Activated CD4-positive, alpha-beta T cell treated with anti-CD3 and anti-CD28 coated beads for 36 hours (primary cell): ENCODE measurements around the gene BCL2L11. TPM values are rescaled to one million over a fixed set of nuclear protein-coding genes. Genes with fewer than 3 reads are reported as not detected.
"Not testable (repeated sequence)": the region's sequence is repeated elsewhere in the genome, so short reads cannot be mapped to it uniquely, and the experiment has no call there.

Experiments
- ATAC-seq: fragments of 200-7000 bp; cut with Tn5 transposase; one replicate; pipeline ENCODE4 v1.10.0; 2021; ENCODE audit warnings: mild to moderate bottlenecking, moderate library complexity
- CTCF ChIA-PET: fragments of 350-600 bp; sonication (Branson Sonifier 250); formaldehyde crosslinking; loops from one replicate; lab custom pipeline; 2021; ENCODE audit warnings: antibody characterized with exemption; lab: Charles Lee
- POLR2A ChIA-PET: fragments of 350-600 bp; sonication (Branson Sonifier 250); formaldehyde crosslinking; loops from one replicate; lab custom pipeline; 2021; ENCODE audit warnings: antibody characterized with exemption, inconsistent platforms; lab: Charles Lee
- DNase-seq: peaks from one replicate; pipeline ENCODE4 v3.0.0-alpha.2; 2020
- H3K27ac Mint-ChIP-seq: one replicate; pipeline ENCODE4 v1.8.0; 2021; ENCODE audit warnings: mixed read lengths
- H3K27me3 Mint-ChIP-seq: one replicate; pipeline ENCODE4 v1.8.0; 2021; ENCODE audit warnings: mixed read lengths
- H3K36me3 Mint-ChIP-seq: one replicate; pipeline ENCODE4 v1.8.0; 2021; ENCODE audit warnings: low read depth, mixed read lengths
- H3K4me1 Mint-ChIP-seq: one replicate; pipeline ENCODE4 v1.8.0; 2021; ENCODE audit warnings: mixed read lengths
- H3K4me3 Mint-ChIP-seq: one replicate; pipeline ENCODE4 v1.8.0; 2021; ENCODE audit warnings: mild to moderate bottlenecking, moderate library complexity, mixed read lengths
- H3K9me3 Mint-ChIP-seq: one replicate; pipeline ENCODE4 v1.8.0; 2021; ENCODE audit warnings: low read depth, mixed read lengths
- intact Hi-C, 2 experiments: fragments of 100-400 bp; cut with DNase I in 1 of 2; cut with micrococcal nuclease in 1 of 2; formaldehyde crosslinking; loops; one replicate each; pipeline versions ENCODE4 v1.14.2 to v1.15.1; 2022 to 2024; cut with DNase I, micrococcal nuclease
- total RNA-seq, 2 experiments: library from RNA; stranded (reverse); gene quantifications; one replicate each; pipeline ENCODE4 v1.2.3, GENCODE V29; 2021

The BCL2L11 gene, protein sequence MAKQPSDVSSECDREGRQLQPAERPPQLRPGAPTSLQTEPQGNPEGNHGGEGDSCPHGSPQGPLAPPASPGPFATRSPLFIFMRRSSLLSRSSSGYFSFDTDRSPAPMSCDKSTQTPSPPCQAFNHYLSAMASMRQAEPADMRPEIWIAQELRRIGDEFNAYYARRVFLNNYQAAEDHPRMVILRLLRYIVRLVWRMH
- total RNA-seq, result 10 to 100 TPM; 18.2 to 28.6 TPM

DNA sequence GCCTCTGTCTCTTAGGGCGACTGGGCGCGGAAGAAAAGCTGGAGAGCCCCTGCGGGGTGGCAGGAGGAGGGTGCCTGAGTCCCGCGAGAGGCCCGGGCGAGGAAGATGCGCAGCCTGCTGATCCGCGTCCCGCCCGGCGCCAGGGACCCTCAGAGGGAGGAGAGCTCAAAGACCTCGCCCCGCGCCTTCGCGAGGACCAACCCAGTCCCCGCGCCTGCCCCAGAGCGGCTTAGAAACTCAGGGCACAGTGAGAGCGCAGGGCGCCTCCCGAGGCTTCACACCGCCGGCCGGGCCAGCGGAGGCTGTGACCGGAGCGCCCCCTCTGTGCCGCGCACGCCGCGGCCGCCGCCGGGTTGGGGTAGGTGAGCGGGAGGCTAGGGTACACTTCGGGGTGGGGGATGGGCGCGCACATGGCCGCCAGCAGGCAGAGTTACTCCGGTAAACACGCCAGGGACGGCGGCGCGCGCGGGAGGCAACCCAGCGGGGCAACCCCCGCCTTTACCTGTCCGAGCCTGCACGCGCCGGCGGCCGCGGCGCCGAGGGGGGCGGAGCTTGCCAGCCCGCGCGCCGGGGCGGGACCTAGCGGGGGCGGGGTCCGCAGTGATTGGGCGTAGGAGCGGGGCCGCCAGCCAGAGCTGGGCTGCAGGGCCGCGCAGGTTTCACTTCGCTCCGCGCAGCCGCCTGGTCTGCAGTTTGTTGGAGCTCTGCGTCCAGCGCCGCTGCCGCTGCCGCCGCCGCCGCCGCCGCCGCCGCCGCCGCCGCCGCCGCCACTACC lies at the start of gene BCL2L11:
Gene BCL2L11 (plus strand): TSS at position 662 of the 775 bp plus-strand sequence. CDS start 2,832 bp downstream, outside the sequence.
- CTCF ChIA-PET, result interaction anchor here (0.6 to 1.1 kb wide), 3 partner anchors 21 to 309 kb away, joined by 3 read pairs; no protein-coding TSS in a partner anchor
- POLR2A ChIA-PET, result interaction anchor here (0.5 to 1.1 kb wide), 7 partner anchors 9 to 1105 kb away, joined by 3 to 4 read pairs (median 3); no protein-coding TSS in a partner anchor
- Mint-ChIP-seq H3K27me3 (peaks cover 18% of the 10 kb centered on the region), H3K27ac (peak within 1 kb of the TSS; percentile 85), H3K9me3 (no peaks in the 10 kb centered on the region), H3K36me3 (peaks cover 26% of the 10 kb centered on the region), H3K4me1 (peaks cover 60% of the 10 kb centered on the region), H3K4me3 (peak within 1 kb of the TSS; percentile 90)
- peak; percentile 93 for DNase-seq
- intact Hi-C loops, result loop anchor here (1.0 to 5.0 kb wide), 3 partner anchors 47 to 934 kb away; partner anchors contain the start of gene BUB1 (in 1 of the 2)
- ATAC-seq, result peak; percentile 67

DNA sequence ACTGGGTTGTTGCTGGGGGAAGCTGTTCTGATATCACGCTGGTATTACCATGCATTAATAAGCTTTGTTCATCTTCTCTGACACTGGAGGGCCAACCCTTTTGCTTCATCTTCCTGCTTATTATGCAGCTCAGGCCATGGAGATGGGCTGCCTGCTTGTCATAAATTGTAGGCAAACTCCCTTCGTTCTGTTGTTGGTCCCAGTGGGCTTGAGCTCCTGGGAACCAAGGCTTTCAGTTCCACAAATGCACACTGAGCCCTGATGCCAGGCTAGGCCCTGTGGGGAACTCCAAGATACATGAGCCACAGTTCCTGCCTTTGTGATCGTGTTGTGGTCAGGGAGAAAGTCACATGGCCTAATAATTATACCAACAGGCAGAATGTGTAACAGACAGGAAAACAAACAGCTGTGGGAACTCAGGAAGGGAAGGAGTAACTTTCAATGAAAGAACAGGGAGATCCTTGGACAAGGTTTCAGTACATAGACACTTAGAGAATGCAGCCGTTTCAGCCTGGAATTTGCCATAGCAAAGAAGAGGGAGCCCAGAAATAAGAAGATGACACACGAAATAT lies 49.0 kb upstream of the BCL2L11 start:
- H3K9me3 Mint-ChIP-seq, result peaks cover 17% of the 10 kb centered on the region
- intact Hi-C loops, result no loop called here
- ATAC-seq (no peak), DNase-seq (no peak)
- no peak overlapping the region for H3K27ac Mint-ChIP-seq
- H3K4me3 Mint-ChIP-seq, result no peak overlapping the region
- no peaks in the 10 kb centered on the region for H3K4me1 Mint-ChIP-seq
- POLR2A ChIA-PET, result no interaction called here
- CTCF ChIA-PET, result no interaction called here
- peaks cover 32% of the 10 kb centered on the region for H3K27me3 Mint-ChIP-seq
- no peaks in the 10 kb centered on the region for H3K36me3 Mint-ChIP-seq

DNA sequence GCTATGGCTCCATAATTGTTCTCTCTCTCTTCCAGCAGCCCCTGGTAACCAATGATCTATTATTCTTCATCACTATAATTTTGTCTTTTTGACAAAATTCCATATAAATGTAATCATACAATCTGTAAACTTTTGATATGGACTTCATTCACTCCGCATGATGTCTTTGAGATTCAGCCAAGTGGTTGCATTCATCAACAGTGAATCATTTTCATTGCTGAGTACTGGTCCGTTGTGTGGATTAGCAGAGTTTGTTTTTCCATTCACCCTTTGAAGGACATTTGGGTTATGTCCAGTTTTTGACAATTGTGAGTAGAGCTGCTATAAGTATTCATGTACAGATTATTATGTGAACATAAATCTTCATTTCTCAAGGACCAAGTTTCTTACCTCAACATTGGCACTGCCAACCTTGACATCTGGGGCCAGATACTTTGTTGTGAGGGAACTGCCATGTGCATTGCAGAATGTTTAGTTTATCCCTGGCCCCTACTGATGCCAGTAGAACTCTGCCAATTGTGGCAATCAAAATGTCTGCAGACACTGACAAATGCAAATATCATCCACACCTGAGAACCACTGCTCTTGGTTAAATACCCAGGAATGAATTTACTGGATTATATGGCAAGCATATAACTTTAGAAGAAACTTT lies 48.4 kb upstream of the BCL2L11 start:
- DNase-seq (no peak), ATAC-seq (no peak)
- H3K4me1 Mint-ChIP-seq, result no peaks in the 10 kb centered on the region
- H3K36me3 Mint-ChIP-seq, result no peaks in the 10 kb centered on the region
- peaks cover 34% of the 10 kb centered on the region for H3K27me3 Mint-ChIP-seq
- intact Hi-C loops, result no loop called here
- POLR2A ChIA-PET, result no interaction called here
- H3K4me3 Mint-ChIP-seq, result no peak overlapping the region
- CTCF ChIA-PET, result interaction anchor here (1.1 kb wide), 1 partner anchor 97 kb away, joined by 4 read pairs; no protein-coding TSS in a partner anchor
- peaks cover 19% of the 10 kb centered on the region for H3K9me3 Mint-ChIP-seq
- no peak overlapping the region for H3K27ac Mint-ChIP-seq

DNA sequence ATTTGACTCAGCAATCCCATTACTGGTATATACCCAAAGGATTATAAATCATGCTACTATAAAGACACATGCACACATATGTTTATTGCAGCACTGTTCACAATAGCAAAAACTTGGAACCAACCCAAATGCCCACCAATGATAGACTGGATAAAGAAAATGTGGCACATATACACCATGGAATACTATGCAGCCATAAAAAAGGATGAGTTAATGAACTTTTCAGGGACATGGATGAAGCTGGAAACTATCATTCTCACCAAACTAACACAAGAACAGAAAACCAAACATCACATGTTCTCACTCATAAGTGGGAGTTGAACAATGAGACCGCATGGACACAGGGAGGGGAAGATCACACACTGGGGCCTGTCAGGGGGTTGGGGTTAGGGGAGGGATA lies 38.1 kb upstream of the BCL2L11 start:
- peaks cover 73% of the 10 kb centered on the region for H3K27me3 Mint-ChIP-seq
- H3K27ac Mint-ChIP-seq, POLR2A ChIA-PET, H3K4me3 Mint-ChIP-seq, H3K4me1 Mint-ChIP-seq, intact Hi-C loops, H3K9me3 Mint-ChIP-seq, H3K36me3 Mint-ChIP-seq, ATAC-seq, DNase-seq: not testable (repeated sequence)
- CTCF ChIA-PET, result interaction anchor here (0.7 kb wide), 1 partner anchor 148 kb away, joined by 3 read pairs; no protein-coding TSS in a partner anchor

DNA sequence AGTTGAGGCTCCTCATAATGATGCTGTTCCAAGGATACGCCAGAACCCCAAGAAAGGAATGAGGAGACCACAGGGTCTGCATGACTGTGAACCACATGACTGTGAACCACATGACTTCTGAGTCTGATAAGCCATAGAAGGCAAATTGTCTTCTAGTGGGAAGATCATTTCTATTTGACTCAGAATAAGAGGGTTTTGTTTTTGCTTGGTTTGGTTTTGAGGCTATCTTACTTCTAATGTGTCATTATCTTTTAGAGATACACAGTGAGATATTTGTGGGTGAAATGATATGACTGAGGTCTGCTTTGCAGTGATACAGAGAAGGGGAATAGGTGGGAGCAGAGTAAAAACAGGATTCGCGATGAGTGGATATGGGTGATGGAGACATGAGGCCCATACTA lies 28.9 kb upstream of the BCL2L11 start:
- DNase-seq (peak; percentile 42), ATAC-seq (peak; percentile 98)
- no peaks in the 10 kb centered on the region for H3K36me3 Mint-ChIP-seq
- H3K27me3 Mint-ChIP-seq, result peaks cover 50% of the 10 kb centered on the region
- H3K4me3 Mint-ChIP-seq, result no peak overlapping the region
- H3K27ac Mint-ChIP-seq, result no peak overlapping the region
- H3K4me1 Mint-ChIP-seq, result peaks cover 16% of the 10 kb centered on the region
- CTCF ChIA-PET, result interaction anchor here (0.7 to 0.9 kb wide), 2 partner anchors 19 to 67 kb away, joined by 3 read pairs; no protein-coding TSS in a partner anchor
- POLR2A ChIA-PET, result no interaction called here
- intact Hi-C loops, result loop anchor here (1.0 to 5.0 kb wide), 8 partner anchors 8 to 233 kb away; no protein-coding TSS in a partner anchor
- no peaks in the 10 kb centered on the region for H3K9me3 Mint-ChIP-seq

DNA sequence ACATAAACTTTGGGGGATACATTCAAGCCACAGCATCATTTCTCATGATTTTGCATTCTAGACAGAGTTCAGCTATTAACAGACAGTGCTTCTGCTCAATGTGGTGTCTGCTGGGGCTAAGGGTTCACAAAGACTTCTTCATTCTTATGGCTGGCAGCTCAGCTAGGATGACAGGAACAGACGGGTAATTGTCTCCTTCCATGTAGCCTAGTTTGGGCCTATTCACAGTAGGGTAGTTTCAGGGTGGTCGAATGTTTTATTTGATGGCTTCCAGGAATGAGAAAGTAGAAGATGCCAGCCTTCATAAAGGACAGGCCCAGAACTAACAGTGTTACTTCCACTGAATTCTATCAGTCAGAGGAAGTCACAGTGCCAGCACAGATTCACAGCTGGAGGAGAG lies 26.0 kb upstream of the BCL2L11 start:
- peaks cover 16% of the 10 kb centered on the region for H3K4me1 Mint-ChIP-seq
- ChIA-PET POLR2A (no interaction called here), CTCF (interaction anchor here (0.7 to 1.1 kb wide), 3 partner anchors 15 to 334 kb away, joined by 3 to 5 read pairs (median 3); no protein-coding TSS in a partner anchor)
- peaks cover 49% of the 10 kb centered on the region for H3K27me3 Mint-ChIP-seq
- no peak overlapping the region for H3K4me3 Mint-ChIP-seq
- ATAC-seq (no peak), DNase-seq (no peak)
- intact Hi-C loops, result loop anchor here in 1 of 2 experiments (5.0 kb wide), 1 partner anchor 227 kb away; no protein-coding TSS in a partner anchor
- H3K9me3 Mint-ChIP-seq, result no peaks in the 10 kb centered on the region
- no peak overlapping the region for H3K27ac Mint-ChIP-seq
- H3K36me3 Mint-ChIP-seq, result no peaks in the 10 kb centered on the region

DNA sequence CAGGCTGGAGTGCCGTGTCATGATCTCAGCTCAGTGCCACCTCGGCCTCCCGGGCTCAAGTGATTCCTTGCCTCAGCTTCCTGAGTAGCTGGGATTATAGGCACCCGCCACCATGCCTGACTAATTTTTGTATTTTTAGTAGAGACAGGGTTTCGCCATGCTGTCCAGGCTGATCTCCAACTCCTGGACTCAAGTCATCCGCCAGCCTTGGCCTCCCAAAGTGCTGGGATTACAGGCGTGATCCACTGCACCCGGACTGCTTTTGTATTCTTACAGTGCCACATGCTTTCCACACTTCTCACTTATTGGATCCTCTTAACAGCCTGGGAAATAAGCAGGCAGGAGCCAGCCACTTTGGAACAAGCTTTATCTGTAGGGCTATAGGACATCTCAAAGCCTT lies 25.3 kb upstream of the BCL2L11 start:
- no peak overlapping the region for H3K27ac Mint-ChIP-seq
- peaks cover 45% of the 10 kb centered on the region for H3K27me3 Mint-ChIP-seq

DNA sequence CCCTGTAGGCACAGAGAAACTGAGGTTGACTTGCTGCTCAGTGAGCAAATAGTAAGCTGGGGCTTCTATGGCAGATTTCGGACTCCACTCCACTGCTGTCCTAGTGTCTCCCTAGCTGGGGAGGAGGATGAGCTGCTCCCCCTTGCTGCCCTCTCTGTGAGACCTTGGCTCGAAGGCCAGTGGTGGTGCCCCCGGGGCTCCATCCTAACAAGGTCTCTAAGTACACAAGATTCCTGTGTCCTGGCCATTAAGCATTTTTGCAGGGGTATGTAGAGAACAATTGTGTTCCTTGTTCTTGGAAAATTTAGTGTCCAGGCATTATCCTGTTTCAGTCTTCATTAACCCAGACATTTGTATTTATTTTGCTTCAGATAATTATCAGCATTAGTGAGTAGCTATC lies 21.3 kb upstream of the BCL2L11 start:
- CTCF ChIA-PET, result interaction anchor here (0.7 to 1.7 kb wide), 4 partner anchors 9 to 25 kb away, joined by 3 to 5 read pairs (median 4); partner anchors contain the start of gene BCL2L11
- DNase-seq (no peak), ATAC-seq (no peak)
- POLR2A ChIA-PET, result no interaction called here
- Mint-ChIP-seq H3K36me3 (no peaks in the 10 kb centered on the region), H3K4me1 (peaks cover 22% of the 10 kb centered on the region), H3K27ac (no peak overlapping the region), H3K27me3 (peaks cover 49% of the 10 kb centered on the region), H3K4me3 (no peak overlapping the region), H3K9me3 (no peaks in the 10 kb centered on the region)
- intact Hi-C loops, result no loop called here

More for the DNA sequence above, 25.3 kb upstream of the BCL2L11 start:
- H3K4me1 Mint-ChIP-seq, result peaks cover 22% of the 10 kb centered on the region
- CTCF ChIA-PET, result interaction anchor here (0.6 to 1.1 kb wide), 3 partner anchors 15 to 282 kb away, joined by 3 to 4 read pairs (median 3); no protein-coding TSS in a partner anchor
- no peak overlapping the region for H3K4me3 Mint-ChIP-seq
- H3K36me3 Mint-ChIP-seq, result no peaks in the 10 kb centered on the region
- POLR2A ChIA-PET, result no interaction called here
- ATAC-seq (no peak), DNase-seq (no peak)
- no peaks in the 10 kb centered on the region for H3K9me3 Mint-ChIP-seq
- intact Hi-C loops, result no loop called here

DNA sequence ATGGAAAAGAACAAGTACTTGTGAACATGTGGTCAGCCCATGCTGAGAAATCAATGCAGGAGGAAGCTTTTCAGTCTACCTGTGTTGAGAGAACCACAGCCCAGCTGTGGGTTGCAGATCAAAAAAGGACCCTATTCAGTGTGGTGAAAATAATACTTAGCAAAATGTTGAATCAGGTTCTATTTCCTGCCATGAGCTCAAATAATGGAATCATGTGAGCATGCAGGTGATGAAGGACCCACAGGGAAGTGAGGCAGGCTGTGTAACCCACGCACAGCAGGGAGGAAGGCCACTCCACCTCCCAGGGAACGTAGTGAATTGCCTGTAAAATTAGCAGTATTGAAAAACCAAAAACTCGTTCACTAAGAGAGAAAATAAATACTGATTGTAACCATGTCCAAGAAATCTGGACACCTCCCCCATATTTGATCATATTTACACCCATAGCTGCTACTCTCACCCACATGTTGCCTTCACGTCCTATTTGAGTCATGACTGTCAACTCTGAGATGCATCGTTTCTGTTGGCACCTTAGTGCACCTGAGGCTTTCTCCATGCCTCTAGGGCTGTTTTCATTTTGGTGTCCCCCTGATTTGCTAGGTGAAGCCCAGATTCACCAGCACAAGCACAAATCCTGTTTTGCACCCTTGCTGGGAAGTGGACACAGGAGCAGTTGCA lies 20.5 kb upstream of the BCL2L11 start:
- Mint-ChIP-seq H3K27ac (no peak overlapping the region), H3K4me3 (no peak overlapping the region), H3K4me1 (peaks cover 22% of the 10 kb centered on the region), H3K9me3 (no peaks in the 10 kb centered on the region), H3K36me3 (no peaks in the 10 kb centered on the region), H3K27me3 (peaks cover 47% of the 10 kb centered on the region)
- DNase-seq (peak; percentile 21), ATAC-seq (peak; percentile 50)
- ChIA-PET POLR2A (no interaction called here), CTCF (interaction anchor here (0.7 to 1.7 kb wide), 4 partner anchors 9 to 288 kb away, joined by 3 to 5 read pairs (median 4); no protein-coding TSS in a partner anchor)
- intact Hi-C loops, result loop anchor here (1.0 to 5.0 kb wide), 3 partner anchors 8 to 607 kb away; no protein-coding TSS in a partner anchor

DNA sequence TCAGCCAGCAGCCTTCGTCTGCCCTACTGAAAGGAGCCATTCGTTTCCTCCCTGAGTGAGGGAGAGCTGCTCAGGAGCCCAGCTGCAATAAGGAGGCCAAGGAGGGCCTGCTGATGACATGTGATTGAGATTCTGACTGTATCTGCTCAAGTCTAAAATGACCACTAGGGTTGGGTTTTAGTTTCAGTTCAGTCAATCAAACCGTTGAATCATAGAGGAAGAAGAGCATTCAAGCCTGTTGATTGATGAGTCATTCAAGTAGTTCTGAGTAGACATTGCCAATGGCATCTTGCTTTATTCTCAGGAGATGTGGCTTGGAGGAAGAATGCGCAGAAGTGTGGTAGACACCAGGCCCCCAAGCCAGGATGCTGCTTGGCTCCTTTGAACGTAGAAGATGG lies 19.9 kb upstream of the BCL2L11 start:
- Mint-ChIP-seq H3K27me3 (peaks cover 51% of the 10 kb centered on the region), H3K4me1 (peaks cover 22% of the 10 kb centered on the region), H3K27ac (no peak overlapping the region), H3K9me3 (no peaks in the 10 kb centered on the region), H3K36me3 (no peaks in the 10 kb centered on the region), H3K4me3 (no peak overlapping the region)
- CTCF ChIA-PET, result interaction anchor here (1.2 kb wide), 1 partner anchor 289 kb away, joined by 4 read pairs; no protein-coding TSS in a partner anchor
- DNase-seq (peak; percentile 44), ATAC-seq (peak; percentile 92)
- POLR2A ChIA-PET, result no interaction called here
- intact Hi-C loops, result loop anchor here (1.0 to 5.0 kb wide), 4 partner anchors 8 to 607 kb away; no protein-coding TSS in a partner anchor
